A549 (cell line): ENCODE measurements around the gene CIT.

Experiments used
- CEBPB ChIP-seq, 2 experiments: fragments of >200 bp in 1 of 2; sonication (Bioruptor Twin) in 1 of 2; formaldehyde crosslinking in 1 of 2; IDR thresholded peaks; 2 replicates each; pipeline ENCODE4 v1.6.1; 2012 to 2016
- EP300 ChIP-seq, 2 experiments: fragments of >200 bp; sonication (Bioruptor Twin); formaldehyde crosslinking; IDR thresholded peaks; 2 replicates in 1 of 2; 3 replicates in 1 of 2; pipeline ENCODE4 v1.6.1; 2016 to 2017
- HEYL ChIP-seq: fragments of 250-450 bp; sonication (Bioruptor Pico); IDR thresholded peaks from 2 replicates; pipeline ENCODE4 v1.8.0; 2021; ENCODE audit warnings: mild to moderate bottlenecking, moderate library complexity
- HOXA7 ChIP-seq: fragments of 250-450 bp; sonication (Bioruptor Pico); IDR thresholded peaks from 2 replicates; pipeline ENCODE4 v1.5.0; 2020; ENCODE audit warnings: mild to moderate bottlenecking, moderate library complexity
- JUN ChIP-seq, 2 experiments: fragments of >200 bp; sonication (Bioruptor Twin); formaldehyde crosslinking; IDR thresholded peaks; 2 replicates in 1 of 2; 3 replicates in 1 of 2; pipeline ENCODE4 v1.6.1; 2016 to 2017
- JUNB ChIP-seq: fragments of >200 bp; sonication (Bioruptor Twin); formaldehyde crosslinking; IDR thresholded peaks from 2 replicates; pipeline ENCODE4 v1.6.1; 2016
- KDM5A ChIP-seq: fragments of 200-600 bp; sonication (generic); IDR thresholded peaks from 2 replicates; pipeline ENCODE4 v1.6.1; 2016; ENCODE audit warnings: antibody characterized with exemption, mild to moderate bottlenecking
- PHF8 ChIP-seq: fragments of 200-600 bp; sonication (generic); IDR thresholded peaks from 2 replicates; pipeline ENCODE4 v1.6.1; 2016; ENCODE audit warnings: low read depth, mild to moderate bottlenecking, antibody characterized with exemption, moderate library complexity, borderline replicate concordance
- POLR2A ChIP-seq: IDR thresholded peaks from 2 replicates; pipeline ENCODE4 v1.6.1; 2012; ENCODE audit warnings: mild to moderate bottlenecking, low read length
- RCOR1 ChIP-seq: fragments of 150-350 bp; IDR thresholded peaks from 2 replicates; pipeline ENCODE4 v1.6.1; 2014; ENCODE audit warnings: antibody characterized with exemption, low read length, low read depth
- USF2 ChIP-seq: fragments of 450-650 bp; IDR thresholded peaks from 2 replicates; pipeline ENCODE4 v1.6.1; 2014; ENCODE audit warnings: antibody characterized with exemption
- ZSCAN20 ChIP-seq: fragments of 250-450 bp; sonication (Bioruptor Pico); IDR thresholded peaks from 2 replicates; pipeline ENCODE4 v1.8.0; 2022; ENCODE audit warnings: mild to moderate bottlenecking, moderate library complexity
- TF ChIP-seq, protein P1 (sequence below): fragments of >200 bp; sonication (Bioruptor Twin); formaldehyde crosslinking; IDR thresholded peaks from 3 replicates; pipeline ENCODE4 v1.5.1; 2016
- TF ChIP-seq, protein P2 (sequence below): fragments of 200-600 bp; sonication (generic); IDR thresholded peaks from 2 replicates; pipeline ENCODE4 v1.6.1; 2016; ENCODE audit warnings: antibody characterized with exemption, mild to moderate bottlenecking, moderate library complexity

DNA sequence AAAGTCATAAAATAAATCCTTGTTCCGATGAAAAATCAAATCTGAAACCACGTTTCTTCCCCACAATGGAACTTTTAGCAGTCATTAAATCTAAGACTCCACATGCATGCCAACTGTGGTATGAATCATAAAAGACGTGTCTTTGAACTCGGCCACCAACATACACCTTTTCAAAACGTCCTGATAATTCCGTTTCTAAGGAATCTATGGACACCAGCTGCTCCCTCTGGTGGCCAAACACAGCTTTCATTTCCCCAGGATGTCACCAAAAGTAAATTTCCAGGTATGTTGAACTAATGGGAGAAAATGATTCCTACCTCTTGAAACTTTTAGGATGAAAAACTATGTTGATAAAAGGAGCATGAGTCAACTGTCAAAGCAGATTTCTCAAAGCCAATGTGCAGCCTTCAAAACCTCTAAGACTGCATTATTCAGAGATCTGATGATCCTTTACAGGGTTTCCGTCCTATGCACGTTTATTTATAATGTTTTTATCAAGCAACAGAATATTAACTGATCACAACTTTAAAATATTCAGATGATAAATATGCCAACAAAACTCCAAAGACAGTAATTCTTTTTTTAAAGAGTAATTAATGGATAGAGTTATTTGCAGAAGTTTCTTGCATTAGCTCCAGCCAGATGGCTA is 96.2 kb downstream of the CIT start:
- TF ChIP-seq, protein P1, sequence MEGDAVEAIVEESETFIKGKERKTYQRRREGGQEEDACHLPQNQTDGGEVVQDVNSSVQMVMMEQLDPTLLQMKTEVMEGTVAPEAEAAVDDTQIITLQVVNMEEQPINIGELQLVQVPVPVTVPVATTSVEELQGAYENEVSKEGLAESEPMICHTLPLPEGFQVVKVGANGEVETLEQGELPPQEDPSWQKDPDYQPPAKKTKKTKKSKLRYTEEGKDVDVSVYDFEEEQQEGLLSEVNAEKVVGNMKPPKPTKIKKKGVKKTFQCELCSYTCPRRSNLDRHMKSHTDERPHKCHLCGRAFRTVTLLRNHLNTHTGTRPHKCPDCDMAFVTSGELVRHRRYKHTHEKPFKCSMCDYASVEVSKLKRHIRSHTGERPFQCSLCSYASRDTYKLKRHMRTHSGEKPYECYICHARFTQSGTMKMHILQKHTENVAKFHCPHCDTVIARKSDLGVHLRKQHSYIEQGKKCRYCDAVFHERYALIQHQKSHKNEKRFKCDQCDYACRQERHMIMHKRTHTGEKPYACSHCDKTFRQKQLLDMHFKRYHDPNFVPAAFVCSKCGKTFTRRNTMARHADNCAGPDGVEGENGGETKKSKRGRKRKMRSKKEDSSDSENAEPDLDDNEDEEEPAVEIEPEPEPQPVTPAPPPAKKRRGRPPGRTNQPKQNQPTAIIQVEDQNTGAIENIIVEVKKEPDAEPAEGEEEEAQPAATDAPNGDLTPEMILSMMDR: peak; percentile 87
- TF ChIP-seq RCOR1 (no peak), PHF8 (no peak), EP300 (IDR thresholded peaks at IDR 0.05) (no peak), HEYL (CRISPR knock-in tag) (no peak), POLR2A (no peak), KDM5A (no peak), JUN (IDR thresholded peaks at IDR 0.05) (no peak), CEBPB (IDR thresholded peaks at IDR 0.05) (no peak), ZSCAN20 (CRISPR knock-in tag) (no peak), USF2 (no peak), HOXA7 (CRISPR knock-in tag) (no peak), JUNB (no peak)
- TF ChIP-seq, protein P2, sequence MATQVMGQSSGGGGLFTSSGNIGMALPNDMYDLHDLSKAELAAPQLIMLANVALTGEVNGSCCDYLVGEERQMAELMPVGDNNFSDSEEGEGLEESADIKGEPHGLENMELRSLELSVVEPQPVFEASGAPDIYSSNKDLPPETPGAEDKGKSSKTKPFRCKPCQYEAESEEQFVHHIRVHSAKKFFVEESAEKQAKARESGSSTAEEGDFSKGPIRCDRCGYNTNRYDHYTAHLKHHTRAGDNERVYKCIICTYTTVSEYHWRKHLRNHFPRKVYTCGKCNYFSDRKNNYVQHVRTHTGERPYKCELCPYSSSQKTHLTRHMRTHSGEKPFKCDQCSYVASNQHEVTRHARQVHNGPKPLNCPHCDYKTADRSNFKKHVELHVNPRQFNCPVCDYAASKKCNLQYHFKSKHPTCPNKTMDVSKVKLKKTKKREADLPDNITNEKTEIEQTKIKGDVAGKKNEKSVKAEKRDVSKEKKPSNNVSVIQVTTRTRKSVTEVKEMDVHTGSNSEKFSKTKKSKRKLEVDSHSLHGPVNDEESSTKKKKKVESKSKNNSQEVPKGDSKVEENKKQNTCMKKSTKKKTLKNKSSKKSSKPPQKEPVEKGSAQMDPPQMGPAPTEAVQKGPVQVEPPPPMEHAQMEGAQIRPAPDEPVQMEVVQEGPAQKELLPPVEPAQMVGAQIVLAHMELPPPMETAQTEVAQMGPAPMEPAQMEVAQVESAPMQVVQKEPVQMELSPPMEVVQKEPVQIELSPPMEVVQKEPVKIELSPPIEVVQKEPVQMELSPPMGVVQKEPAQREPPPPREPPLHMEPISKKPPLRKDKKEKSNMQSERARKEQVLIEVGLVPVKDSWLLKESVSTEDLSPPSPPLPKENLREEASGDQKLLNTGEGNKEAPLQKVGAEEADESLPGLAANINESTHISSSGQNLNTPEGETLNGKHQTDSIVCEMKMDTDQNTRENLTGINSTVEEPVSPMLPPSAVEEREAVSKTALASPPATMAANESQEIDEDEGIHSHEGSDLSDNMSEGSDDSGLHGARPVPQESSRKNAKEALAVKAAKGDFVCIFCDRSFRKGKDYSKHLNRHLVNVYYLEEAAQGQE: no peak
